ENCODE measurements around the gene PIP5K1C.

PIP5K1C gene

DNA sequence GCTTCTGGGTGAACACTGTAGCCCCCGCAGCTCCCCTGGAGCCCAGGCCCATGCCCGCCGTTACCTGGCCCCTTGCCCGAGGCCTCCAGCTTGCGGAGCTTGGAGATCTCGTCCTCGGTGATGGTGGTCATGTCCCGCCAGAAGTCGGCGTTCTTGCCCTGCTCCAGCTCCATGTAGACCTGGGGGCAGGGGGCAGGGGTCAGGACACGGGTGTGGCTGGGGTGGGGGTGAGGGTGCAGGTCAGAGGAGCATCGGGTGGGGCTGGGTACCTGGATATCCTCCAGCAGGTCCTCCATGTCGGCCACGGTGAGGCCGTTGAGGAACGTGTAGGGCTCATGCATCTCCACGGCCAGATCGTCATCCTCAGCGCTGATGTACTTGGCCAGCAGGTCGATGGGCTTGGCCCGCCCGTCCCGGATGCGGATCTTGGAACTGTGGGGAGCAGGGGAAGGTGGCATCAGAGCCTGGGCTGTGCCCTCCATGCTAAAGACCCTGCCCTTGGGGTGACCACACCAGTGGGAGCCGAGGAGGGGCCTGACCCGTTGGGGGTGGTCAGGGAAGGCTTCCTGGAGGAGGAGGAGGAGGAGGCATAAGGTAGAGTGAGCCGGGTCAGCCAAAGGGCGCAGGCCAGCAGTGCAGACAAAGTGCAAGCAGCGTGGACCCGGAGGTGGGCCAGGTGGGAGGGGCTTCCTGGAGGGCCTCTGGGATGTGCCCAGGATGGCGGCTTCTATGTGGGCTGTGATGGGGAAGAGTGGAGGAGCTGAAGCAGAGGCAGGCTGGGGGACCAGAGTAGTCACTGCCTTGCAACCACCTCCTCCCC is 81.2 kb downstream of the PIP5K1C start:
- H3K4me3 ChIP-seq (ENCODE audit: low read length), result no peak overlapping the region
- DNase-seq (ENCODE audit: low read depth, low spot score), result no peak

DNA sequence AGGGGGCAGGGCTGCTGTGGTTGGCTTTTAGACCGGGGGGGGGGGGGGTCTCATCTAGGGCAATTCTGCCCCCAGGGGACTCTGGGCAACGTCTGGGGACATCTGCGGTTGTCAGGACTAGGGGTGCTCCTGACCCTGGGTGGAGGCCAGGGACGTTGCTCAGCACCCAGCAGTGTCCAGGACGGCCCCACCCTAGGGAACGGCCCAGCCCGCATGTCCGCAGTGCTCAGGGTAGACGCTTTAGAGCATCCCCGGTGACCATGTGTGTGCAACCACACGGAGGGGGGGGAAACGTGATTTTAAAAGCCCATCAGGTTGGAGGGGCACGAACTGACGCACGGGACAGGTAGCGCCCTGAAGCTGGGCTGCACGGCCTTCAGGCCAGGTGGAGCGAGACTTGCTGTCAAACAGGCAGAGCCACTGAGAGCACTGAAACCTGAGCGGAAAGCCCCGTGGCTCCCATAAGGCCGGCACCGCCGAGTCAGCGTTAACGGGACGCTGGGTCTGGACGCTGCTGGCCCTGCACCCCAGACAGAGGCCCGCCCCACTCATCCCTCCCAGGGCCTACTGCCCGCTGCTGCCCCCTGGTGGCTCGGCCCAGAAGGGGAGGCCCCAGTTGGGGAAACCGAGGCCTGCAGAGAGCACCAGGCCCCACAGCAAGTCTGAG is 82.0 kb downstream of the PIP5K1C start:
- DNase-seq (ENCODE audit: low read depth, low spot score), result no peak
- no peak overlapping the region for H3K4me3 ChIP-seq (ENCODE audit: low read length)

DNA sequence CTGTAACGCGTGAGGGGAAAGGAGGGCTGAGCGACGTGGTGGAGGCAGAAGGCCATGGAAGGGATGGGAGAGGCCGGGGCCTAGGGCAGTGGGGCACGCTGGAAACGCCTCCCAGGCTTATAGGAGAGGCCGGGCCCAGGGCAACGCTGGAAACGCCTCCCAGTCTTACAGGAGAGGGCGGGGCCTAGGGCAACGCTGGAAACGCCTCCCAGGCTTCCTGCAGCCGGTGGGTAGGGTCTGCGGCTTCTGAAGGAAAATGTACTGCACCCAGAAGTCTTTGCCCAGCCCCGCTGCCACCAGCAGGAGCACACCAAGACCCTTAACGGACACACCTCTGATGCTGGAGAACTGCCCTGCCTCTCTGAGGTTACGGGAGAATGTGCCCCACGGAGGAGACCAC is 82.8 kb downstream of the PIP5K1C start:
- no peak overlapping the region for H3K4me3 ChIP-seq (ENCODE audit: low read length)
- DNase-seq (ENCODE audit: low read depth, low spot score), result no peak

DNA sequence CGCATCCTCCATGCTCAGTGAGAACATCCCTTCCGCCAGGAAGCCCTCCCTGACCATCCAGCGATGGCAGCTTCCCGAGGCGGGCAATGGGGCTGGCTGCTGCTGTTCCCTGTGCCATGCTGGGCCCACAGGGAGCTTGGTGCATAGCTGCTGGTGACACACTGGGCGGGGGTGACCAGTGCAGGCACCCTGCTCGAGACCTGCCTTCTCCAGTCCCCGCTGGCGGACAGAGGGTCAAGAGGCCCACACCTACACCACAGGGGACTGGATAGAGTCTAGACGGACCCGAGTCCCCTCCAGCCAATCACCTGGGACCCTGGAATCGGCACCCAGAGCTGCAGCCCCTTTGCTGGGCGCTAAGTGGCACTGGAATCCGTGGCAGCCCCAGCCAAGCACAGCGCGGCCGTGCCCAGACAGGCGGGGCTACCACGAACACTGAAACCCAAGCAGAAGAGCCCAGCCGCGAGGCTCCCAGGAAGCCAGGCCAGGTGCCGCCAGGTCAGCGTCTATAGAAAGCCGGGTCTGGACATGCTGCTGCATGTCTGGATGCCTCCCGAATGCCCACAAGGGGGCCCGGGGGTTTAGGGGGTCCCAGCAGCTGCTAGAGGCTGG is 84.6 kb downstream of the PIP5K1C start:
- H3K4me3 ChIP-seq (ENCODE audit: low read length), result no peak overlapping the region
- no peak for DNase-seq (ENCODE audit: low read depth, low spot score)

DNA sequence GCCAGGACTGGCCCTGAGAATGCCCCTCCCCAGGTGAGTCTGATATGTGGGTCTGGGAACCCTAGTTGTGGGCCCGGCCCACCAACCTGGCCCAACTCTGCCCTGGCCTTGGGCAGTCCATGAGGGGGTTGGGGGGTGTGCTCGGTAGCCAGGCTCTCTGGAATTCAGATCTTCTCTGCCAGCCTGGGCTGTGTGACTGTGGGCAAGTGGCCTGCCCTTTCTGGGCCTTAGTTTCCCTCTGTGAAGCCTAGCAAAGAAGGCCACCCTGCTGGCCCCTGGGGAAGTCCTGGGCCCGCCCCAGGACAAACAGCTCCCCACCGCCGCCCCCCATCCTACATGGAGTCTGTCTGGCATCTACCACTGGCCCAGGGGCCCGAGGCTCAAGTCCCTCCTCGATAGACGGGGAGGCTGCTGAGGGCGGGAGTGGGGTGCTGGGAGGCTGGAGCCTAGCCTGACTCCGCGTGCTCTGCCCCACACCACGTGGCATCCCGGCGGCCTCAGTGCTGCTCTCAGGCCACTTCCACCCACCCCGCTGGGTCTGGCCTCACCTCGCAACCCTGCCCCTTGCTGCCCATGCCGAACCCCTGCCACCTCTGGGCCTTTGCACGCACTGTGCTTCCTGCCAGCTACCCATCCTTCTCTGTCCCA is 85.3 kb downstream of the PIP5K1C start:
- H3K4me3 ChIP-seq (ENCODE audit: low read length), result no peak overlapping the region
- DNase-seq (ENCODE audit: low read depth, low spot score), result no peak

DNA sequence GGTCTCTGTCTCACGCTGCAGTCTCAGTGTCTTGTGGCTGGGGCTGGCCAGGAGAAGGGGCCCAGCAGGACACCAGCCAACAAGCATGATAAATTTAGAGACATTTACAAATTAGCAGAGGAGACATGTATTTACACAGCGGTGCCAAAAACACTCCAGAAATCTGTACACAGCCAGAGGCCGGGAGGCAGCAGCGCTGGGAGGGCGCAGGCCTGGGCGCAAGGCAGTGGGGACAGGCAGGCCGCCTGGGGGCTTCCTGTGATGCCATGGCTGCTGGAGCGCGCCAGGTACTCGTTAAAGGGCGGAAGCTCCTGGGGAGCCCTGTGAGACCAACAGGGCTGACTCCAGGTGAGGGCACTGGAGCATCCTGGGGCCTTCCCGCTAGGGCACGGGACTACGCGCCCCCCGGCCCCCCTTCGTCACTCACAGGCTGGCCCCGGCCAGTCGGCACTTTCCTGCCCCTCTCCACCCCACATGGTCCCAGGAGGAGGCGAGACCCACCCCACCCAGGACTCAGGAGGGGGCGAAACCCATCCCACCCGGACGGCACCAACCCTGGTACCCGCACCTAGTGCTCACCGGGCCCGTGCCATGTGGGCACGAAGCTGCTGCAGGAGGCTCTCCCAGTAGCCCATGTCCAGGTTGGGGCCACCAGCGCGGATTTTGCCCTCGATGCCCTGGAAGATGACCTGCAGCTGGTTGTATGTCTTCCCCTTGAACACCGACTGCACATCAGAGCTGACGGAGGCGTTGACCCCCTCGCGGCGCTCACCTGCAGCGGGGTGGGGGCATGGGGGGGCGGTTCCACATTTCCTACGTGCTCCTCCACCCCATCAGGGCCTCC is 86.2 kb downstream of the PIP5K1C start:
- no peak overlapping the region for H3K4me3 ChIP-seq (ENCODE audit: low read length)
- no peak for DNase-seq (ENCODE audit: low read depth, low spot score)

DNA sequence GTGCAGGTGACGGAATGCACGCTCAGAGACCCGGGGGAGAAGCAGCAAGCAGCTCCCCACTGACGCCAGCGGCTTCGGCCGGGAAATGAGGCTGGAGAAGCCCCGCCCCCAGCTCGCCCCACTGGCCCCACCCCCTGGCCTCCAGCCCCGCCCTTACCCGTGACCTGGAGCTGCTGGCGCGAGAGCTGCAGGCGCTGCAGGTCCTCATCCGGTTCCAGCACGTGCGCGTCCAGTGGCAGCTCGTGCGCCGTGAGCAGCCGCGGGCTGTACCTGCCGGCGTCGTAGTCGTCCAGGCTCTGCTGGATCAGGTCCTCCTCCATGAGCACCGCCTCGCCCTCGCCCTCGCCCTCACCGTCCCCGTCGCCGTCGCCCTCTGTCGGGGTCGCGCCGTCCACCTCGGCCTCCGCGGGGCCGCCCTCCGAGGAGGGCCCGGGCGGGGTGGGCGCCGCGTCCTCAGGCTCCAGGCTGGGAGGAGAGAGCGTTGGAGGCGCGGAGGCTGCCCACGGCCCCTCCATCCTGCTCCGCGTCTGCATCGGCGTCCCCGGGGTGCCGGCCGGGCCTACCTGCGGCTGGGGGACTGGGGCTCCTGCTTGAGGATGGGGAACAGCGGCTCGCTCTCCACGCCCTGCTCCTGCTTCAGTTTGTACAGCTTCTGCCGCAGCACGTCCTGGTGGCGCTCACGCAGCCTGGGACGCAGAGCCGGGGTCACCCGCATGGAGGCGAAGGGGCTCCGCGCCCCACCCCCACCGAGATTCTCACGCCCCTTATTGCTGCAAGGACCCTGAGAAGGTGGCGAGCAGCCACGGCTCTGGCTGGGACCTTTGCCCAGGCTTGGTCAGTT is 87.1 kb downstream of the PIP5K1C start:
- H3K4me3 ChIP-seq (ENCODE audit: low read length), result no peak overlapping the region
- DNase-seq (ENCODE audit: low read depth, low spot score), result no peak

DNA sequence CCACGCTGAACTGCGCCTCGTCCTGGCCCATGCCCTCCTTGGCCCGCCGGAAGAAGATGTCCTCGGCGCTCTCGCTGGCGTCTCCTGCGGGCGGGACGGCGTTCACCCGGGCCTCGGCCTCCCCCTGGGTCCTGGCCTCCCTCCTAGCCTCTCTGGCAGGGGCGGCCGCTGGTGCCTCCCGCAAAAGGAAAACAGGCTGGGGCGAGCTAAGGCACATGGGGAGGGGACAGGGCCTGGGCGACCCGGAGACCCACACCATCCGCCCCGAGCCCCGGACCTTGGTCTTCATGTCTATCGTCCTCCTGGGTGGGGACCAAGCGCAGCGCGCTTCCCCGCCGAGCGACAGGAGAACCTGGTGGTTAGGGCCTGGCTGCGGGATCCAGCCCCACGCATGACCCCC is 87.9 kb downstream of the PIP5K1C start:
- H3K4me3 ChIP-seq (ENCODE audit: low read length), result no peak overlapping the region
- no peak for DNase-seq (ENCODE audit: low read depth, low spot score)

DNA sequence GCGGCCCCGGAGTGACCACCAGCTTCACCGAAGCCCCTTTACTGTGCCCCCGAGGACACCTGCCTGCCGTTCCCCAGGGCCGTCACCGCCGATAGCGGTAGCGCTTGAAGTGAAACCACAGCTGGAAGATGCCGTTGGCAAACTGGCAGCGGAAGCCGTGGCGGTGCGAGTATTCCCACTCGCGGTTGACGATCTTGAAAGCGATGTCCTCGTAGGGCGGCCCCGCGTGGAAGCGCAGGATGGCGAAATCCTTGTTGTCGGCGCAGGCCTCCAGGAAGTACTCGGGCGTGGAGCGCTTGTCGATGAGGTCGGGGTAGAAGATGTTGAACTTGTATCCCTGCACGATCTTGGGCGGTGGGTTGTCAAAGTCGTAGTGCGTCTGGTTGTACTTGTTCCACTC is 88.4 kb downstream of the PIP5K1C start:
- H3K4me3 ChIP-seq (ENCODE audit: low read length), result no peak overlapping the region
- no peak for DNase-seq (ENCODE audit: low read depth, low spot score)

DNA sequence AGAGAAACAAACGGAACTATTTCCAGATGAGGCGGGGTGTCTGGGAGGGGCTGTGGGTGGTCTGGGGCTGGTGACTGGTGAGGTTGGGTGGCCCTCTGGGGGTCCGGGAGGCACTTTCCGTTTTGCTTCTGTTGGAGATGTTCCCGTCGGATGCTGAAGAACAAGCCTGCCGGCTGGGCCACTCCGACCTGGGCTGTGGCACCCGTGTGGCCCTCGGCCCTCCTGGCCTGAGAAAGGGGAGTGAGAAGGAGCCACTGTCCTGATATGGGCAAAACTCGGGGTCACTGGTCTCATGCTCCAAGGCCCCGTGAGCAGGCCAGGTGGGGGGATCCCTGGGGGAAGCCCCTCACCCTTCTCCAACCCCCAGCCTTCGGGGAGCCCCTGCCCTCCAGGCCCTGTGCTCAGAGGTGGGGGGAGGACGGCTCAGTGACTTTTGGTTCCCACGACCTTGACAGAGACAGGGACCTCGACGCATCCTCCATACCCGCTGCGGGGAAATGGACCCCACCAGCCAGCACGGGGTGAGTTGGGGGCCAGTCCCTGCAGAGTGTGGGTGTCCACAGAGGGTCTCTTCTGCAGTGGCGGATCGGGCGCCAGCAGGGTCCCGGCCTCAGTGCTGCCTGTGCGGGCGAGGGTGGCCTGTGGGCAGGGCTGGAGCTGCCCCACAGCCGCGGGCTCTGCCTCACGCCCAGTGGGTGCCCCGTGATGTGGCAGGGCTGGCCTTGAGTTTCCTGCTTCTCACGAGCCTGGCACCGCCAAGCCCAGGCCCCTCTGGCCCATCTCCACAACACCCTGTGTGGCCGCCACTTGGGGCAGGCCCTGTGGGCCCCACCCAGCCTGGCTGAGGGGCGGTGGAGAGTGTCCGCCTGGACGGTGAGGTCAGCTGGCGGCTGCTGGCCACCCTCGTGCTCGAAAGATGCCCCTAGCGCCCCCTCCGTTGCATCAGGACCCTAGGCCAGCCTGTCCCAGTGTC is 89.2 kb downstream of the PIP5K1C start:
- H3K4me3 ChIP-seq (ENCODE audit: low read length), result no peak overlapping the region
- no peak for DNase-seq (ENCODE audit: low read depth, low spot score)

DNA sequence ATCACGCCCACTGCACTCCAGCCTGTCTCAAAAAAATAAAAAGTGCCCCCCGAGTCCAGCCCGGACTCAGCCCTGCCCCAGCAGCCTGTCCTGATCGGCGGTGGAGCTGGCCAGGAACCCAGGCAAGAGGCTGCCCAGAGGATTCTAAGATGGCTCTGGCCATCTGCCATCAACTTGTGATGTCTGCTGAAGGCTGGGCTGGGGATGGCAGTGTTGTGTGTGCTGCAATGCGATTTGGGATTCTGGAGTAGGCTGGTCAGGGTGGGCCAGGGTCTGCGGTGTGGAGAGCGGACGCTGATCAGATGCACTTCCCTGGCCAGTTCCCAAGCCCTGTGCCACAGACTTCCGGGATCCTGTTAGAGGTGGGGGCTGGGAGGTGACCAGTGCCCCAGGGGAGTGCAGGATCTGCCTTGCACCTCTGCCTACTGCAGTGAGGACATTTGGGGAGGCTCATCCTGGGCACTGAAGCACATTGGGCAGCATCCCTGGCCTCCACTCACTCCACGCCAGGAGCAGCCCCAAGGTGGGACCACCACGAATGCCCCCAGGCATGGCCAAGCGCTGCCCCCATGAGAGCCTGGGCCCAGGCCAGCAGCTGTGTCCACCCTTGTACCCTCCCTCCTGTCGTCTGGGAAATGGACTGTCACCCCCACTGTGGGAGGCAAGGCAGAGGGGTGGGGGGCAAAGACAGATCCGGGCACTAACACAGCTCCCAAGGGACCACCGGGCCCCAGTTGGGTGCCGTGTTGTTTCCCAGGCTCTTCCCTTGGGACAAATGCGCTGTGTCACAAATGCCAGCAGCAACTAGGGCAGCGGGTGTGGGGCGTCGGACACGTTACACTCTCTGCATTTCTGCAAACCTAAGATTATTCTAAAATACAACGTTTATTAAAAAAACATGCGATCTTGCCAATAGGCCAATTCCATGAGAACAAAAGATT is 90.2 kb downstream of the PIP5K1C start:
- no peak for DNase-seq (ENCODE audit: low read depth, low spot score)
- H3K4me3 ChIP-seq (ENCODE audit: low read length), result no peak overlapping the region

DNA sequence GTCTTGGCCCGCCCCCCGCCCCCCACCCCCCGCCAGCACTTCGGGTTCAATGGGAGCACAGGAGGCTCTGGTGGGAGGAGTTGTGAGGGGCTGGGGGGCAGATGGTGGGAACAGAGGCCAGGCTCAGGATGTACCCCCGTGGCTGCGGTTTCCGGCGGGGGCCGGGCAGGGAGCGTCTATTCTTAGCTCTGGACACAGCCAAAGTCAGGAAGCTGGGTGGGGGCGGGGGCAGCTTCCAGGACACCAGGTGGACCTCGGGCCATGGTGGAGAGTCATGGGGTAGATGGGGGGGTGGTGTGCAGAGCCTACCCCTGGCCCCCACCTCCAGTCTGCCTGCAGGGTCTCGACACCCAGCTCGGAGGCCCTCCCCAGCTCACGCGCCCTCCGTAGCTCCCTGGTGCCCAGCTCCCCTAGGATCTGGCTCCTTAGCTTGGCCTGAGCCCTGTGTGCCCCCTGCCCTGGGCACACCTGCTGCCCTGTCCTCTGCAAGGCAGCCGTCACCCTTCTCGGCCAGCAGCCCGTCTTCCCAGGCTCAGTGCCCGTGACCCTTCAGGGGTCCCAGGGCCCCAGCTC is 91.4 kb downstream of the PIP5K1C start:
- no peak overlapping the region for H3K4me3 ChIP-seq (ENCODE audit: low read length)
- no peak for DNase-seq (ENCODE audit: low read depth, low spot score)

DNA sequence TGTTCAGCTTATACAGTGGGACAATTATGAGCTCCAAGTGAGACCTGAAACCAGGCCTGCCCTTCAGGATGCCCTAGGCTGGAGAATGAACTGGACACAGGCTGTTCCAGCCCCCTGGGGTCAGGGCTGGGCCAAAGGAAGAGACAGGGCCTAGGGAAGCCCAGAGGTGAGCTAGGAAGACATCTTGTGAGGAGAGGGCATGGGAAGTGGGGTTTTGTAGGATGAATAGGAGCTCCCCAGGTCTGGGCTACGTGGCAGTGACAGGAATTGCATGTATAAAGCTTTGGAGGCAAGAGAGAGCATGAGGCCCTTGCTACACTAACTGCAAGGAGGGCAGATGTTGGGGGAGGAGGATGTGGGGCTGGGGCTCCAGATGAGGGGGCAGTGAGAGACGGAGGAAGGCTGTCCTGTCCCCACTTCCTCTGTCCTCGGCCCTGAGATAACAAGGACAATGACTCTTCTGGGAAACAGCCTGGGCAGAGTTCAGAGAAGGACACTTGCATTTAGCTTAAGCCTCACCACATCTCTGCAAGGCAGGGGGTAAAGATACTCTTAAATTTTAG is 92.1 kb downstream of the PIP5K1C start:
- H3K4me3 ChIP-seq (ENCODE audit: low read length), result no peak overlapping the region
- no peak for DNase-seq (ENCODE audit: low read depth, low spot score)

DNA sequence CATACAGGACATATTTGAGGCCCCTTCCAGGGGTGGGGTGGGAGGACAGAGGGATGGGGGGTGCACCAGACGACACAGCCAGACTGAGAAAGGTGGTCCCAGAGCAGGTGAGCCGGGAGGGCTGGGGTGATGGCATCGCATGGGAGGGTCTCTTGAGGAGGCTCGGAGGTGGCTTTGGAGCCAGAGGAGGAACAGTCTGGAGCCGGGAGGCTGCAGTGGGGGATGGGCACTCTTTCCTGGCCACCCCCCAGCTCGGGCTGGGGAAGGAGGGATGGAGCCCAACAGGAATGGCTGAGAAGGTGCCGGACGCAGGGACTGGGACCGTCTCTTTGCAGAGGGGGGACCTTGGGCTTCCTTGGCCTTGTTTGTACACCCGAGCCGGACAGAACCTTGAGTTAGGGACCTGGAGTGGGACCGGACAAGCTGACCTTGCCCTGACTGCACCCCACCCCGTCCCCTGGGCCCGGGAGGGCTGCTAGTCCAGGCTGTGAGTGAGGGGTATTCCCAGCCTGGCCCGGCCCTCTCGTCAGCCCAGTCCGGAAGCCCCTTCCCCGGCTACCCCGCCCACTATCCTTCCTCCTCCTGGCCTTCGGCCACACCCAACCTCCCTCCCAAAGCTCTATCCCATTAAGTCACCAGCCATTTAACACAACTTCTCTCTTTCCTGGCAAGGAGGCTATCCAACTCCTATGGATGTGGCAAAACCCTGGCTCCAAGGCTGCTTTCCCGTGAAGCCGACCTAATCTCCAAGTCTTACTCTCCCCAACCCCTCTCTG is 92.8 kb downstream of the PIP5K1C start:
- no peak for DNase-seq (ENCODE audit: low read depth, low spot score)
- no peak overlapping the region for H3K4me3 ChIP-seq (ENCODE audit: low read length)

Data from Jurkat, Clone E6-1 (cell line).